ENCODE data around the gene PRDX3. TPM values are rescaled to one million over a fixed set of nuclear protein-coding genes. Genes with fewer than 3 reads are reported as not detected.

PRDX3 gene
- total RNA-seq, 4 donors from 2014 or later, result 90.6 to 231 (median 141) TPM

DNA sequence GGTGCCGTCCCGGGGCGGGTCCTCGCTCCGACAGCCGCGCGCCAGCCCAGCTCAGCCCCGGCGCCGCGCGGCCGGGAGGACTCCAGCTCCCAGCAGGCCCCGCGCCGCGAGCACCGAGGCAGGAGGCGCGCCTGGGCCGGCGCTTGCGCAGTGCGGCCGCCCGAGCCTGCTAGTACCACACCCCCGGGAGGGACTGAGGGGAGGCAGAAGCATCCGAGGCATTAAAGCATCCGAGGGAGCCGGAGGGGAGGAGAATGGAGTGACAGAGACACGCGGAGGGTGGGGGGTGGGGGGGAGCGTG, 28.7 kb upstream of the PRDX3 start, which contains the start of gene GRK5:
GRK5 (plus strand) TSS at position 206 of the 301 bp plus-strand sequence. CDS start 347 bp downstream, outside the sequence.
- DNase-seq, result peak; percentile 93 to 95
- TF ChIP-seq, protein P1, sequence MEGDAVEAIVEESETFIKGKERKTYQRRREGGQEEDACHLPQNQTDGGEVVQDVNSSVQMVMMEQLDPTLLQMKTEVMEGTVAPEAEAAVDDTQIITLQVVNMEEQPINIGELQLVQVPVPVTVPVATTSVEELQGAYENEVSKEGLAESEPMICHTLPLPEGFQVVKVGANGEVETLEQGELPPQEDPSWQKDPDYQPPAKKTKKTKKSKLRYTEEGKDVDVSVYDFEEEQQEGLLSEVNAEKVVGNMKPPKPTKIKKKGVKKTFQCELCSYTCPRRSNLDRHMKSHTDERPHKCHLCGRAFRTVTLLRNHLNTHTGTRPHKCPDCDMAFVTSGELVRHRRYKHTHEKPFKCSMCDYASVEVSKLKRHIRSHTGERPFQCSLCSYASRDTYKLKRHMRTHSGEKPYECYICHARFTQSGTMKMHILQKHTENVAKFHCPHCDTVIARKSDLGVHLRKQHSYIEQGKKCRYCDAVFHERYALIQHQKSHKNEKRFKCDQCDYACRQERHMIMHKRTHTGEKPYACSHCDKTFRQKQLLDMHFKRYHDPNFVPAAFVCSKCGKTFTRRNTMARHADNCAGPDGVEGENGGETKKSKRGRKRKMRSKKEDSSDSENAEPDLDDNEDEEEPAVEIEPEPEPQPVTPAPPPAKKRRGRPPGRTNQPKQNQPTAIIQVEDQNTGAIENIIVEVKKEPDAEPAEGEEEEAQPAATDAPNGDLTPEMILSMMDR (IDR thresholded peaks at IDR 0.05), result no peak
- peak; percentile 77 to 82 for TF ChIP-seq POLR2A (IDR thresholded peaks at IDR 0.05)
- Histone ChIP-seq H3K27ac (peak within 1 kb of the TSS; percentile 99 to 100), H3K4me3 (peak within 1 kb of the TSS; percentile 70 to 90), H3K27me3 (no peaks in the 10 kb centered on the region), H3K36me3 (no peaks in the 10 kb centered on the region), H3K9me3 (no peaks in the 10 kb centered on the region), H3K4me1 (peaks cover 0 to 6% of the 10 kb centered on the region in 2 donors)
- intact Hi-C loops (cut with DNase I; ENCODE audit: low total_unique reads), result loop anchor here (5.0 kb wide), 1 partner anchor 45 kb away; no protein-coding TSS in a partner anchor

DNA sequence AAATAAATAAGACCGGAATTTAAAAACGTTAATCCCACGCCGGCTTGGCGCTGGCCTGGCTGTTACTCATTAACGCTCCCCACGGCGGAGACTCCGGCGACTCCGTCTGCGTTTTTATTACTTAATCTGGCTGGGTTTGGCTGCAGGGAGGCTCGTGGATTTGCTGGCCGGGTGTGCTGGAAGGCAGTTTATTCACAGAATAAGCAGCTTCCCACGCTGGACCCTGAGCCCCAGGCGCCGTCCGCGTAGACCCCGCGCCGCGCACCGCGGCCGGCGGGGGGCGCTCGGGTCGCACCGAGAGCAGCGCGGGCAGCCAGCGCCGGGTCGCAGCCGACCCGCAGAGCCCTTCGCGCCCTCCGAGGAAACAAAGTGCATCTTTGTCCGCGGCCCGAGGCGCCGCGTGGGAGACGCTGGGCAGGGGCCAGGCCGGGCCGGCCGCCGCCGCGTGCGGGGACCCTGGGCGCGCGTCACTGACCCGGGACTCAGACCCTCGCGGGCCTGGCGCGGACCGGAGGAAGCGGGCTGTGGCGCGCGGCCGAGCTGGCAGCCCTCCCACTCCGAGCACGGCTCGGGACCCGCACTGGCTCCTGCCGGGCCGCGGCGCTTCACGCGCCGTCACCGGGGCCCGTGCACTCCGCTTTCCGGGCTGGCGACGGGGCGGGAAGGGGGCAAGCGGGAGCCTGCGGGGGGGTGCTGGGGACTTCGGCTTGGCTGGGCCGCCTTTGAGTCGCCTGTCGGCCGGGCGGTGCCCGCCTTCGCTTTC, 28.2 kb upstream of the PRDX3 start:
- peak; percentile 75 to 82 for DNase-seq

DNA sequence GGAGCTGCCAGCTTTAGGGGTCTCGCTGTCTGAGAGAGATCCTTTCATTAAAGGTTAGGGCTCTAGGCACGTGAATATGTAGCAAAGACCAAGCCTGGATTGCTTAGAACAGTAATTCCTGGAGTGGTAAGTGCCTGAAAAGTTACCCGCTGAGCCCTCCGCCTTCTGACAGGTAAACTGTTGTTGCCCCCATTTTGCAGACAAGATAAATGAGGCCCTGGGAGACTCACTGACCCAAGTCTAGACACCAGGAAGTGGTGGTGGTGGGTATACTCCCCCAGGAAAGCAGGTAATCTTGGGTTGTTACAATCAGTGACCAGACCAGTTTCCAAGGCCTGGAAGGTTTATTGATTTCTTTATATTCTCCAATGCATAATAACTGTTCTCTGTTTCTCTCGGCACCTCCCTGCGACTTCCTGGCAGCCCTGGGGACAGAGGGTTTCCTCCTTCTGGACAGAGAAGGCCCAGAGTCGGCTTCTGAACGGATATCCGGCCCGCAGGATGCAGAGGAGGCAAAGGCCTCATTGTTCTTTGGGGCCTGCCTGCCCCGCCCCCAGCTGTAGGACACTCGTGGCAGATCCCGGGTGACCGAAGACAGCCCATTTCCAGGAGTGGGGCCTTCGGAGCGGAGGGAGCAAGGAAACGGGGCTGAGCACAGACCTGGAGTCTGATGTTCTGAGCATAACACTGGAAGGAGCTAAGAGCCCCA, 27.4 kb upstream of the PRDX3 start:
- intact Hi-C loops (cut with DNase I; ENCODE audit: low total_unique reads), result loop anchor here (5.0 kb wide), 1 partner anchor 46 kb away; no protein-coding TSS in a partner anchor
- Histone ChIP-seq H3K4me3 (peak overlapping the region in 1 of 2 donors; percentile 90), H3K27me3 (no peaks in the 10 kb centered on the region), H3K9me3 (no peaks in the 10 kb centered on the region), H3K27ac (peak overlapping the region; percentile 99 to 100), H3K4me1 (no peaks in the 10 kb centered on the region), H3K36me3 (no peaks in the 10 kb centered on the region)
- DNase-seq, result peak in 1 of 2 donors; percentile 63
- TF ChIP-seq, protein P1 (IDR thresholded peaks at IDR 0.05), result no peak
- TF ChIP-seq POLR2A (IDR thresholded peaks at IDR 0.05), result no peak

More for the DNA sequence above, 28.2 kb upstream of the PRDX3 start:
- no peaks in the 10 kb centered on the region for H3K36me3 ChIP-seq
- H3K4me1 ChIP-seq, result peaks cover 0 to 5% of the 10 kb centered on the region in 2 donors
- intact Hi-C loops (cut with DNase I; ENCODE audit: low total_unique reads), result loop anchor here (5.0 kb wide), 1 partner anchor 46 kb away; no protein-coding TSS in a partner anchor
- peak overlapping the region; percentile 70 to 90 for H3K4me3 ChIP-seq
- no peak for TF ChIP-seq POLR2A (IDR thresholded peaks at IDR 0.05)
- TF ChIP-seq, protein P1 (IDR thresholded peaks at IDR 0.05), result peak; percentile 47 to 97 (median 94)
- peak overlapping the region; percentile 99 to 100 for H3K27ac ChIP-seq
- H3K27me3 ChIP-seq, result no peaks in the 10 kb centered on the region
- H3K9me3 ChIP-seq, result no peaks in the 10 kb centered on the region

DNA sequence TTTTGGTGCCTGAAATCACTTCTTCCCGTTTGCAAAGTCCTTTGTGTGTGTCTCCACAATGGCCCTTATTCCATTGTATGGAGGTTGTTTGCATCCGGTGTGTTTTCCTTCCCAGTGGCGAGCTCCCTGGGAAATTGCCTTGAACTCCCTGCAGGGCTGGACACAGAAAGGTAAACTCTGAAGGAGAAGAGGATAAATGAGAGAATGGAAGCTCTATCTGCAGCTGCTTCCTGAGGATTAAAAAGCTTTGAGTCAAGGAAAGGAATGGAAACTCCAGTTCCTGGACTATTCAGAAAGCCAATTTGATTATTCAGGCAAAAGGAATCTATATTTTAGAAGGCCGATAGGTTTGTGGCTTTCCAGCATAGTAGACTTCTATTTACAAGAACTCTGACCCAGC, 24.4 kb upstream of the PRDX3 start:
- no peaks in the 10 kb centered on the region for H3K27me3 ChIP-seq
- intact Hi-C loops (cut with DNase I; ENCODE audit: low total_unique reads), result no loop called here
- no peaks in the 10 kb centered on the region for H3K9me3 ChIP-seq
- DNase-seq, result no peak
- TF ChIP-seq, protein P1 (IDR thresholded peaks at IDR 0.05), result no peak
- no peak for TF ChIP-seq POLR2A (IDR thresholded peaks at IDR 0.05)
- no peak overlapping the region for H3K27ac ChIP-seq
- H3K4me1 ChIP-seq, result no peaks in the 10 kb centered on the region
- H3K4me3 ChIP-seq, result no peak overlapping the region
- no peaks in the 10 kb centered on the region for H3K36me3 ChIP-seq

DNA sequence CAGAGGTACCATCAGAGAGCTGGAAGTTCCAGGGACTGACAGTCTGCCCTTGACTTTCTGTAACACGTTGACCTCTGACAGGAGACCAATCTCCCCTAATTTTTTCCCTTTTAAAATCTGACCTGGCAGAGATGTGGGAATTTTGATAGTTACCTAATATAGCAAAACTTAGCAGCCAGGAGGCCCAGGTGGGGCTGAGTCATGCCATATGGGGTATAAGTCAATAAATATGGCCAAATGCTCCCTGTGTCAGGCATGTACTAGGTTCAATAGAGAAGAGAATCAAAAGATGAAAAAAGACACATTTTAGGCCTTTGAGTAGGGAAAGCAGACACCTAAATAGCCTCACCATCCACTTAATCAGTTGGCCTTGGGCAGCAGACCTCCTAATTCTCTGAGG, 22.6 kb upstream of the PRDX3 start:
- no peak overlapping the region for H3K27ac ChIP-seq
- DNase-seq, result no peak
- no peaks in the 10 kb centered on the region for H3K9me3 ChIP-seq
- H3K36me3 ChIP-seq, result no peaks in the 10 kb centered on the region
- intact Hi-C loops (cut with DNase I; ENCODE audit: low total_unique reads), result no loop called here
- TF ChIP-seq POLR2A (IDR thresholded peaks at IDR 0.05), result no peak
- TF ChIP-seq, protein P1 (IDR thresholded peaks at IDR 0.05), result no peak
- H3K4me3 ChIP-seq, result no peak overlapping the region
- H3K27me3 ChIP-seq, result no peaks in the 10 kb centered on the region
- H3K4me1 ChIP-seq, result no peaks in the 10 kb centered on the region

Data from uterus (tissue), 4 donors.